ENCODE data around the gene SCD.

DNA sequence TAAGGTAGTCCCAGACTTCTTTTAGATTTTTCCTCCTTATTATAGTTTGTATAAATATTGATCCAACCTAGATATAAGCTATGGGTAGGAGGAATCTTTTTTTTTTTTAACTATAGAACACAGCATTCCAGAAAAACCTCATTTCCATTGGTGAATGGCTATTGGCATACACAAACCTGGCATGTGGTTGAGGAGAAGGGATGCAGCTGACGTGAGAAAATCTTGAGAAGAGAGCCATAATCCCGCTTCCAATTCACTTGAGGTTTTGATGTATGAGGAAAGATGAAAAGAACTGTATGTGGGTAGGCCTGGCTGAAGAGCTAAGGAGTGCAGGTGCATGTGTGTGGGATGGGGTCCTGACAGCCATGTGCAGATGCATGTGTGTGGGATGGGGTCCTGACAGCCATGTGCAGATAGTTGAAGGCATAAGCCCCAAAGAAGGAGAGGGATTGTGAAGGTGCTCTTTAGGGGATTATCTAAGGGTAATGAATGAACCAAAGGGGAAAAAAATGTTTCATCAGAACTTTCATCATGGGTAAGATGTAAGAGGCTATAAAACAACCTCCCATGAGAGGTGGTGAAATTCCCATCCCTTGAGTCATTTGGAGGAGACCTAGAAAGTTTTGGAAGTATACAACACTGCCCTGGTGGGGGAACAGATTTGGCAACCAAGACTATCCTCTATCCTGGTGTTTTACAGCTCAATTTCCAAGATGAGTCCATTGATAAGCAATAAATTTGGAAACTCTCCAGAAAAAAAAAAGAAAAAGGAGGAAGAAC is 13.2 kb upstream of the SCD start:
- TF ChIP-seq CTCF (IDR thresholded peaks at IDR 0.05) (no peak), POLR2AphosphoS5 (IDR thresholded peaks at IDR 0.05) (no peak), POLR2A (IDR thresholded peaks at IDR 0.05; ENCODE audit: low read depth) (no peak)
